ENCODE measurements around the gene ARHGEF11.

Gene ARHGEF11

DNA sequence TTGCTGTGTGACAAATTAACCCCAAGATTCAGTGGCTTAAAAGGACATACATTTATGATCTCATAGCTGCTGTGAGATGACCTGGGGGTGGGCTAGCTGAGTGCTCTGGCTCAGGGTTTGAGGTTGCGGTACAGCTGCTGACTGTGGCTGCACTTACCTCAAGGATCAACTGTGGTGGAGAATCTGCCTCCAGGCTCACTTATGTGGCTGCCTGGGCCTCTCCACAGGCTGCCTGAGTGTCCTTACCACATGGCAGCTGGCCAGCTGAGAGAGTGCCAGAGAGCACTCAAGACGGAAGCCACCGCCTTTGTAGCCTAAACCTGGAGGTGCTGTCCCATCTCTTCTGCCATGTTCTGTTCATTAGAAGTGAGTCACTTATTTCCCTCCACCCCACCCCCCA, 119.4 kb downstream of the ARHGEF11 start:
- peak; percentile 97 for DNase-seq

DNA sequence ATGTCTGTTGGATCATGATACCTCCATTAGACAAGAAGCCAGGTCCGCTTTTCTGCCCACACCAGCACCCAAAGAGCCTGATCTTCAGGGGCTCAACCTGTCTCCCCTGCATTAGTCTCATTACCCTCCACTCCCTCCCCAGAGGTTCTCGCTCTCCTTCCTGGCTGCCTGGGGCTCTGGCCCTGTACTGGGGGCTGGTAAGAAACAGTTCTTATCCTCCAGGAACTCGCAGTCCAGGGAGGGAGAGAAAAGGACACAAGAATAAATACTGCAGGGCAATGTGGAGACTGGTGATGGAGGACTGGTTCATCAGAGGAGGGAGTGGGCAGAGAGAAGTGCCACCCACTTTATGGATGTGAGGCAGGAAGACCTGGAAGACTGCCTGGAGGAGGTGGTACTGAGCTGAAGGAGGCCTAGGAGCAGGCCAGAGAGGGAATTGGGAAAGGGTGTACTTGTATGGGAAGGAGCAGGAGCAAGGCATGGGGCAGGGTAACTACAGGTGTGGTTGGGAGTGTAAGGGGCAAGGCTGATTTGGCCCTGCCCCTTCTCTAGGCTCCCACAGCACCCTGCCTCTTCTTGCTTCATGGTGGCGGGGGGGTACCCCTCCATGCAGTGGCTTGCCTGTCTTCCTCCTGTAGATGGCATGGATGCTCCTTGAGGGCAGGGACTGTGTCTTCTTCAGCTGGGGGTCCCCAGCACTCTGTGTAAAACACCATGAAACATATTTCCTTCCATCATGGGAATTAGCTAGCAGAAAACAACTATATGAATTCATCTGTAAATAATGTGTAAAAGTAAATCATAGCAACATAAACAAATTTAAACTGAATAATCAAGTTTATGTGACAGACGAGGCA, 120.2 kb downstream of the ARHGEF11 start:
- no peak for DNase-seq

DNA sequence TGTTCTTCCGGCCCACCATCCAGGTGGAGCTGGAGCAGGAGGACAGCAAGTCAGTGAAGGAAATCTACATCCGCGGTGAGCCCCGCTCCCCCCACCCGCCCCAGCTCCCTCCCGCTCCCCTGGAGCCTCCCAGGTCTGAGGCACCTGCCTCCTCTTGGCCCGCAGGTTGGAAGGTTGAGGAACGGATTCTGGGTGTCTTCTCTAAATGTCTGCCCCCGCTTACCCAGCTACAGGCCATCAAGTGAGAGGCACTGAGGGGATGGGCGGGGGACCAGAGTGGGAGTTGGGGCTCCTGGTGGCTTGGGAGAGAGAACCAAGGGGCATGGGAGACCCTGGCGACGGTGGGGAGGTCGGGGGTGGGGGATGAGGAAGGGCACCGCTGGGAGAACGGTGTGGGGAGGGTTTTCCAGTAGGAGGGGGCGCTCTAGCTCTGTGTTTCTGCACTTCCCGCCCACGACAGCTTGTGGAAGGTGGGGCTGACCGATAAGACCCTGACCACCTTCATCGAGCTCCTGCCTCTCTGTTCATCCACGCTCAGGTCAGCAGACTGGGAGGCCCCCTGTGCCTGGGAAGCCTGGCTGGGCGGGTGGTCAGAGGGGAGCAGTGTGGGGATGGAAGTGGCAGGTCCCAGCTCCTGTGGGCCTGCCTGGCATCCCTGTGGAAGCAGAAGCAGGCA, 120.9 kb downstream of the ARHGEF11 start:
- DNase-seq, result no peak

DNA sequence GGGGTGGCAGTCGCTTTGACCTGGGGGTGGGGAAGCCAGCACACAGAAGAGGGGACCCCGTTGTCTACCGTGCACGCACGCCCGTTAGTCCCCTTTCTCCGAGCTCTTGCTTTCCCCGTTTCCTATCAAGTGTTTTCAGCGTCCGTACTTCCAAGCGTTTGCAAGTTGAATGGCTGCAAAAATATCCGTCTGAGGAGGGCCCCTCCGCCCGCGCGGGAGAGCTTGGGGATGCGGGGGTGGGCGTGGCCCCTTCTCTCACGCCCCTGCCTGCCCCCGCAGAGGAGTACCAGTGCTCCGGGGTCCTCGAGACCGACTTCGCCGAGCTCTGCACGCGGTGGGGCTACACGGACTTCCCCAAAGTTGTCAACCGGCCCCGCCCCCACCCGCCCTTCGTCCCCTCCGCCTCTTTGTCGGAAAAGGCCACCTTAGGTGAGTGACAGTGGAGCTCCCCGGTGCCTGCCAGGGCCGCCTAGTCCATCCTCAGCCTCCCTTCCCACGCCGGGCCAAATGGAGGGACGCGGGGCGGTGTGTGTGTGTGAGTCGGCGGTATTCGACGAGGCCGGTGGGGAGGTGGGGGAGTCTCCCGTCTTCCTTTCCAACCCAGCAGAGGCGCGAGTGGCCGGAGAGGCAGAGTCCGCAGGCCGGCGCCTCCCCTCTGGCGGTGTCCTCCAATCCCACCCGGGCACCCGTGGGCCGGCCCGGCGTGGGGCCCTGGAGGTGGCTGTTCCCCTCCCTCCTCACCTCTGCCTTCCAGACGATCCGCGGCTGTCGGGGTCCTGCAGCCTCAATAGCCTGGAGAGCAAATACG, 121.7 kb downstream of the ARHGEF11 start:
- peak; percentile 24 for DNase-seq

DNA sequence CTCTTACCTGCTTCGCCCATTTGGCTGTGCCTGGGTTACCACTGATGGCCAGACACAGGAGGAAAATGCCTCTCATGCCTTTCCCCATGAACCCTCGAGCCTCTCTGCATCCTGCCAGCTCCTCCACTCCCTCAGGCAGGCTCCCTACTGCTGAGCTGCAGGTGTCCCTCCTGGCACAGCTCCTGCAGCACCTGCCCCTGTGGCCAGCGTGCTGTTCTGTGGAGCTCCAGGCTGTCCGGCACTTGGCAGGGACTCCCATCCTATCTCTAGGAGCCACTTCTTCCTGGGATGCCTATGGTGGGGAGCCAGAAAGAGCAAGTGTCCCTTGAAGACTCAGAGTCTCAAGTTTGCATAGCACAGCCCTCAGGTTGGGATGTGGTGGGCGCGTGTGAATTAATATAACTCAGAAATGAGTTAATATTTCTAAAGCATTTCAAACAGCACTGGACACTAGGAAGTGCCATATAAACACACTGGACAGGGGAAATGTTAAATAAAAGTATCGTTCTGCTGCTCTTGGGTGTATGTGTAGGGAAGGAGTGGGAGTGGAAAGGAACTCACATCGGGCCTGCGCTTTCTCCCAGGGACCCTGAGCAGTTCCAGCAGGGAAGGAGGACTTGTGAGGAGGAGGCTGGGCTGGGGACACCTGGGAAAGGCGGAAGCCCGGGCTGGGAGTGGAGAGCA, 122.4 kb downstream of the ARHGEF11 start:
- no peak for DNase-seq

DNA sequence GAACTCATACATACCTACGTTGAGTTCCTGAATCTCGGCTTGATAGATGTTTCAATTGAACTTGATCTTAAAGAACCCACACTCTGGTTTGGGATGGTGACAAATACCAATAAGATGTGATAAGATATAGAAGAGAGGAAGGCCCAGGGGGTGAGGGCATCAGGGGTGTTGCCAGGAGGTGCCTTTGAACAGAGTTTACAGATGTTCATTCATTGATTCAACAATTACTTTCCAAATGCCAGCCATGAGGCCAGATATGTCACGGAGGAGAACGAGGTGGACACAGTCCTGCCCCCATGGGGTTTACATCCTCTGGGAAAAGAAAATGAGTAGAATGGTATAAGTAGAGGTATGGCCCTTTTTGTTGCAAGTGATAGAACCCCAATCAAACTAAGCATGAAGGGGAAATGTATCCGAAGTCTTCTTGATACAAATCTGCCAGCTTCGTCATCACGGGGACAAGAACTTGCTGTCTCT, 124.5 kb downstream of the ARHGEF11 start:
- no peak for DNase-seq

DNA sequence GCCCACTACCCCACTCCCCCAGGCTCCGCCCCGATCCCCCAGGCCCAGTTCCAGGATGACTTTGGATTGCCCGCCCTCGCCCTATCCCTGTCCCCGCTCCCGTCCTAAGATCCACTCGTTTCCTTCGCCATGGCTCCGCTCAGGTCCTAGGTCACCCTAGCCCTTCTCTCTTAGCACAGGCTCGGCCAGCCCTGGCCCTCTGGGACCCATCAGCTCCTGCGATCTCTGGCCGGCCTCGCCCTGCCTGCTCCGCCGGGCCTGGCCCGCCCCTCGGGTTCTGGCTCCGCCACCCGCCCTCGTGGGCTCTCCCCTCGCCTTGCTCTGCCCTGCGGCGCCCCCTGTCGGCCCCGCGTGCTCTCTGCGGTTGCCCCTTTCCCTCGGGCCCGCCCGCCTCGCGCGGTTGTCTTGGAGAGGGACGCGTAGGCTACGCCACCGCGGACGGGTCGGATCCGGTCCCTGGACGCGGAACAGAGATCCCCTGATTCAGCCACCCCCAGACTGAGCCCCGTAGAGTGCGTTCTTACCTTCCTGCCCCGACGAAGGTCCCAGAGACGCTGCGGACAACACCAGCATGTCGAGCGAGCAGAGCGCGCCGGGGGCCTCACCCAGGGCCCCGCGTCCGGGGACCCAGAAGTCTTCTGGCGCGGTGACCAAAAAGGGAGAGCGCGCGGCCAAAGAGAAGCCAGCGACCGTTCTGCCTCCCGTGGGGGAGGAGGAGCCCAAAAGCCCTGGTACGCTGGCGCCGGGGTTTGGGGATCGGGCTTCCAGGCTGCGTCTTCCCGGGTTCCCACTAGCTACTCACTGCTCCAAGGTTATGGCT, 125.1 kb downstream of the ARHGEF11 start, which contains the start of gene LRRC71:
Gene LRRC71, plus strand, starts transcription at position 400 of the 820 bp plus-strand sequence. Its CDS starts 172 bp downstream, at position 572.
- peak; percentile 94 for DNase-seq

DNA sequence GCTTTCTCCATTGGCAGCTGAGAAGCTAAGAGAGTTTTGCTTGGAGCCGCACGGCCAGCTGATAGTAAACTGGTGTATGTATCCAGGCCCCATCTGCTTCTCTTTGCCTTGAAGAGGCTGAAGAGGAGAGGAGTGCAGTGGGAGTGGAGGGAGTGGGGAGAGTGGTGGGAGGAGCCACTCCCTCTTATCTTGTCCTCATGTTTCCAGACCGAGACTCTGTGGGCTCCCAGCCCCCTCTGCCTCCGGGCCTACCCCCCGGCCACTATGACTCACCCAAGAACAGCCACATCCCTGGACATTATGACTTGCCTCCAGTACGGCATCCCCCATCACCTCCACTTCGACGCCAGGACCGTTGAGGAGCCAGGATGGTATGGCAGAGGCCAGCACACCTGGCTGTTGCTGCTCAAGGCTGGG, 131.1 kb downstream of the ARHGEF11 start:
- peak; percentile 87 for DNase-seq

DNA sequence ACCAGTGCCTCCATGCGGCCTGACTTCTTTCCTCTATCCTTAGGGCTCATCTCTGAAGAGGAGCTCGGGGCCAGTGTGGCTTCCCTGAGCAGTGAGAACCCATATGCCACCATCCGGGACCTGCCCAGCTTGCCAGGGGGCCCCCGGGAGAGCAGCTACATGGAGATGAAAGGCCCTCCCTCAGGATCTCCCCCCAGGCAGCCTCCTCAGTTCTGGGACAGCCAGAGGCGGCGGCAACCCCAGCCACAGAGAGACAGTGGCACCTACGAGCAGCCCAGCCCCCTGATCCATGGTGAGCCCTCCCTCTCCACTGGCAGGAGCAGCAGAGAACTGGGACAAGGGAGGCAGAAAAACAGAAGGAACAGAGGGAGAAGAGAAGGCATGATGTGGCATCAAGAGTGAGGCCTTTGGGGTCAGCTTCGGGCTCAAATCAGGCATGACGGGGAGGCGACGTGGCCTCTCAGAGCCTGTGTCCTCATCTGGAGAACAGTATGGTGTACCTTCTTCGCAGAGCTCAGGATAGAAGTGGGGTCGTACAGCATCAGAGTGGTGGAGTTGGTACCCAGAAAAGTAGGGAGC, 131.6 kb downstream of the ARHGEF11 start:
- no peak for DNase-seq

DNA sequence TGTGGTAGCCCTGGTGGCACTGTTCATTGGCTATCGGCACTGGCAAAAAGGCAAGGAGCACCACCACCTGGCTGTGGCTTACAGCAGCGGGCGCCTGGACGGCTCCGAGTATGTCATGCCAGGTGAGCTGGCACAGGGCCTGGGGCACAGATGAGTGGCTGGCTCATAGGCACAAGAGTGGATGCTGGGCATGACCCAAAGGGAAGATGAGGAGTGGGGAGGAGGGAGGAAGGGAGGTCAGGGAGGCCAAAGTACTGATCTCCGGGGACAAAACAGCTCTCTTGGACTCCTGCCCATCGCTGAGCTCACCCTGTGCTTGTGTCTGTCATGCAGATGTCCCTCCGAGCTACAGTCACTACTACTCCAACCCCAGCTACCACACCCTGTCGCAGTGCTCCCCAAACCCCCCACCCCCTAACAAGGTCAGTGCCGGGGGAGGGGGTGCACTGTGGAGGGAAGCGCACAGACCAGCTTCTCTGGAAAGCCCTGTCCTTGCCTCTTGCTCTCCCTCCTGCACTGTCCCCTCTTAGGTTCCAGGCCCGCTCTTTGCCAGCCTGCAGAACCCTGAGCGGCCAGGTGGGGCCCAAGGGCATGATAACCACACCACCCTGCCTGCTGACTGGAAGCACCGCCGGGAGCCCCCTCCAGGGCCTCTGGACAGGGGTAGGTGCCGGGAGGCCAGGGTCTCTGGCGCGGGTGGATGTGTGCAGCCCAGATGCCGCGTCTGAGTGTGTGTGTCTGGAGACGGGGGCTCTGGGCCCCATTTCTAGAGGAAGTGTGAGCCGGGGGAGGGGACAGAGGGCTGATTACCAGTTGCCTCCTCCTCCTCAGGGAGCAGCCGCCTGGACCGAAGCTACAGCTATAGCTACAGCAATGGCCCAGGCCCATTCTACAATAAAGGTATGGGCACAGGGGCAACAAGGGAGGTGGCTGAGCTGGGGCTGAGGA, 132.4 kb downstream of the ARHGEF11 start:
- DNase-seq, result peak; percentile 55

DNA sequence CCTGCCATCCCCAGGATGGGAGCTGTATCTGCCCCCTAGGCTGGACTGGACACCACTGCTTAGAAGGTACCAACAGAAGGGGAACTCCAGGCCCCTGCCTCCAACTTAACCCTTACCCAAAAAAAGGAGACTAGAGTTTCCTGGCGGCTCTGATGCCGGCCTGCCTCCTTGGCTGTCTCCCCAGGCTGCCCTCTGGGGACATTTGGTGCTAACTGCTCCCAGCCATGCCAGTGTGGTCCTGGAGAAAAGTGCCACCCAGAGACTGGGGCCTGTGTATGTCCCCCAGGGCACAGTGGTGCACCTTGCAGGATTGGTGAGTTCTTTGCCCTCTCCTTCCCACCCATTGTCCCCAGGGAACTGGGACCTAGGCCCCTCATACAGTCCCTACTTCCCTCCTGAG, 133.2 kb downstream of the ARHGEF11 start:
- no peak for DNase-seq

DNA sequence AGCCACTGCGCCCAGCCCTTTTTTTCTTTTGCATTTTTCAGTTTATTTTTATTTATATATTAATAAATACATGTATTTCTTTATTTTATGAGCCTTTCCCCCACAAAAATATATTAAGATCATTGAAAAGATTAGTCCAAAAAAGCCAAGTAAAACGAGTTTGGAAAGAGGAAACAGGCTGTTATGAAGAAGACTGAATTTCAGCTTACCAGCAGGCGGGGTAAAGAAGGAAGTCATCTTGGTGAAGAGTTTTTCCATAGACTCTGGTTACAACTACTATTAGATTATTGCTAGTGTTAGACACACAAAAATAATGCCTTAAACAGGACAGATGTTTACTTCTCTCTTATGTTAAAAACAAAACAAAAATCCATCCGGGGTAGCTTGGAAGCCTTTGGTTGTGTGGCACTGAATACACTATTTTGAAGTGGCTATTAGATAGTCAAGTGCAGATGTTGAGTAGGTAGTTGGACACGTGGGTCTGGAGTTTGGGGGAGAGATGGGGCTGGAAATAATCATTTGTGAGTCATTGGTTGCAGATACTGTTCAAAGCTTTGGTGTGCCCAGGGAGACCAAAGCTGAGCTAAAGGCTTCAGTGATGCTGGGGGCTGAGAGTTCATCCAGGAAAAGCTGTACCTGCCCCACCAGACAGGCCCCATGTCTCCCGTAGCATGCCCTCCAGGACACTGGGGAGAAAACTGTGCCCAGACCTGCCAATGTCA, 133.8 kb downstream of the ARHGEF11 start:
- DNase-seq, result peak; percentile 61

DNA sequence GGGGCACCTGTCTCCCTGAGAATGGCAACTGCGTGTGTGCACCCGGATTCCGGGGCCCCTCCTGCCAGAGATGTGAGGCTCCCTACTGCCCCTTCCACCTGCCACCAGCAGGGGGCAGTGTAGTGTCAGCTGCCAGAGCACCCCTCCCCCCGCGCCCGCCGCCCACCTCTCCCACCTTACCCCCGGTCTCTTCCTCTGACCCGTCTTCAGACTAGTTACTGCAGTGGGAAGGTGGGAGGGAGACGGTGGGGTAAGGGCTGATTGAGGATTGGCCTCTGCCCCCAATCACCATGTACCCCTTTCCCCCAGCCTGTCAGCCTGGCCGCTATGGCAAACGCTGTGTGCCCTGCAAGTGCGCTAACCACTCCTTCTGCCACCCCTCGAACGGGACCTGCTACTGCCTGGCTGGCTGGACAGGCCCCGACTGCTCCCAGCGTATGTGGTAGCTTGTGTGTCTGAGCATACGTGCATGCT, 135.2 kb downstream of the ARHGEF11 start:
- DNase-seq, result peak; percentile 67

DNA sequence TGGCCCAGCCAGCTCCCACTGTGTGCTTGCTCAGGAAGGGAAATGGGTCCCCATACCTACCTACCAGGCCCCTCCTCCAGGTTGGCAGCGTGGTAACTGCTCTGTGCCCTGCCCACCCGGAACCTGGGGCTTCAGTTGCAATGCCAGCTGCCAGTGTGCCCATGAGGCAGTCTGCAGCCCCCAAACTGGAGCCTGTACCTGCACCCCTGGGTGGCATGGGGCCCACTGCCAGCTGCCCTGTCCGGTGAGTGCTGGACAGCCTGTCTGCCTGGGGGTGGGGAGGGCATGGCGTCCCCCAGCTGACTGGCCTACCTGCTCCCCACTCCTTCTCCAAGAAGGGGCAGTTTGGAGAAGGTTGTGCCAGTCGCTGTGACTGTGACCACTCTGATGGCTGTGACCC, 135.9 kb downstream of the ARHGEF11 start:
- no peak for DNase-seq

DNA sequence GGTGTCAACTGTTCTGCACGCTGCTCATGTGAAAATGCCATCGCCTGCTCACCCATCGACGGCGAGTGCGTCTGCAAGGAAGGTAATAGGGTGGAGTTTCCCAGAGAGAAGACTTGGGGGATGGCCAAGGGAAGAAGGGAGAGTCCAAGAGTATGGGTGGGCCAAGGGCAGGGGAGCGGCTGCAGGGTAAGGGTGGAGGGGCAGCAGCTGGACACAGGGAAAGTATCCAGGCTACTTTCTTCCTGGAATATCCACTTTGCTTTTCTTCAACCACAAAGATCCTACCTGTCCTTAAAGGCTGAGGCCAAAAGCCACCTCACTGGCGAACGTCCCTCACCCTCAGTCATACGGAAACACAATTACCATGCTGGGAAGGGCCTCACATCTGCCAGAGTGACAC, 136.6 kb downstream of the ARHGEF11 start:
- no peak for DNase-seq

DNA sequence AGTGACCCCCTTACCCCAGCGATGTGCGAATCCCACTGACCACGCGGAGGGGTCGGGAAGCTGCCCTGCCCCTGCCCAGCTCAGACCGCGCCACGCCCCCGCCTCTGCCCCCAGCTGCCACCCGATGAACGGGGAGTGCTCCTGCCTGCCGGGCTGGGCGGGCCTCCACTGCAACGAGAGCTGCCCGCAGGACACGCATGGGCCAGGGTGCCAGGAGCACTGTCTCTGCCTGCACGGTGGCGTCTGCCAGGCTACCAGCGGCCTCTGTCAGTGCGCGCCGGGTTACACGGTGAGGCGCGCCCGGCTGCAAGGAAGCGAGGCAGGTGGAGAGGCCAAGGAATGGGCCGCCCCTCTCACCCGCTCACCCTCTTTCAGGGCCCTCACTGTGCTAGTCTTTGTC, 137.0 kb downstream of the ARHGEF11 start:
- no peak for DNase-seq

DNA sequence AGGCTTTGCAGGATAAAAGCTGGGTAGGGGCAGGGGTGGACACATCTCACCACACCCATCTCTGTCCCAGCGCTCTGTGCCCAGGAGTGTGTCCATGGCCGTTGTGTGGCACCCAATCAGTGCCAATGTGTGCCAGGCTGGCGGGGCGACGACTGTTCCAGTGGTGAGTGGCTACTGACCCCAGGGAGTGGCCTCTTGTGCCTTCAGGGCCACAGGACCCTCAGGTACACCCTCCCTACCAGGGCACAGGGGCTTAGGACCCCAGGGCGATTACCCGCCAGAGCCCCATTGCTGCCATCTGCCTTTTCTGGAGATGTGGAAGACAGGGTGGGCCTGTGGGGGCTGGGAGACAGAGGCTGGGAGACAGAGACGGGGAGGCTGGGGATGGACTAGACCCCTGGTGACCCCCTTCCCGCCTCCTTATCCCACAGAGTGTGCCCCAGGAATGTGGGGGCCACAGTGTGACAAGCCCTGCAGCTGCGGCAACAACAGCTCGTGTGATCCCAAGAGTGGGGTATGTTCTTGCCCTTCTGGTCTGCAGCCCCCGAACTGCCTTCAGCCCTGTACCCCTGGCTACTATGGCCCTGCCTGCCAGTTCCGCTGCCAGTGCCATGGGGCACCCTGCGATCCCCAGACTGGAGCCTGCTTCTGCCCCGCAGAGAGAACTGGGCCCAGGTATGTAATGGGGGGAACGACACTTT, 139.2 kb downstream of the ARHGEF11 start:
- no peak for DNase-seq

DNA sequence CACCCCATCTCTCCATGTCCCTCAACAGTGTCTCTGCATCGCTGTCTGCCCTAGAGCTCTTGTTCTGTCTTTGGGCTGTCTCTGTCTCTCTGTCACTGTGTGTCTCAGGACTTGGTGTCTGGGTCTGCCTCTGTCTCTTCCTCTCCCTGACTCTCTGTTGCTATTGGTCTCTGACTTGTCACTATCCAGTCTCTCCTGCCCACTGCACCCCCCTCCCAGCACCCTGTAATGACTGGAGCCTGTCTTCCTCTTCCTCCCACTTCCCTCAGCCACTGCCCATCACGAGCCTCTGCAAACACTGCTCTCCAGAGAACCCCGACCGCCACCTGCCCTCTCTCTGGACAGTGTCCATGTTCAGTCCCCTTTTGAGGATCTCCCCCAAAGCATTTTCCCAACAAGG, 139.9 kb downstream of the ARHGEF11 start:
- DNase-seq, result no peak

DNA sequence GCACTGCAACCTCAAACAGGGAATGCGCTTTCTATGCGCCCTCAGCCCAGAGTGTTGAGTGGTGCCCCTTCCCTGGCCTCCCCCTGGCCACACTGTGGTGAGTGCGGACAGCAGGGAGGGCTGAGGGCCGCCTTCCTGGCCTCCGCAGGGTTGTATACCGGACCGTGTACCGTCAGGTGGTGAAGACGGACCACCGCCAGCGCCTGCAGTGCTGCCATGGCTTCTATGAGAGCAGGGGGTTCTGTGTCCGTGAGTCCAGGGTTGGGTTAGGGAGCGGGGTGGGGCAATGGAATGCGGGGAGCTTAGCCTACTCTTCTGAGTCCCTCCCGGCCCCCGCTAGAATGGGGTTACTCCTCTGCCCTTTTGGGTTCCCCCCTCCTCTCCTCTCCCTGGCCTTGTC, 140.4 kb downstream of the ARHGEF11 start:
- DNase-seq, result no peak
